T-helper 1 cell treated with Interleukin-12 subunit alpha and Interleukin-12 subunit beta and Interleukin-4 antibody, amounts not matched to agents 30 μg/mL and 1 μg/mL, for 36 hours (primary cell): ENCODE data around the gene TEX22.
A peak's percentile ranks its signal among the peaks of the same experiment; 100 is the strongest.

Experiments used
- H3K27ac Mint-ChIP-seq: one replicate; pipeline ENCODE4 v1.8.0; 2021; ENCODE audit warnings: mild to moderate bottlenecking, mixed read lengths
- H3K27me3 Mint-ChIP-seq: one replicate; pipeline ENCODE4 v1.8.0; 2021; ENCODE audit warnings: low read depth, mixed read lengths
- H3K36me3 Mint-ChIP-seq: one replicate; pipeline ENCODE4 v1.8.0; 2021; ENCODE audit warnings: low read depth, mixed read lengths
- H3K4me1 Mint-ChIP-seq: one replicate; pipeline ENCODE4 v1.8.0; 2021; ENCODE audit warnings: low read depth, mixed read lengths
- H3K4me3 Mint-ChIP-seq: one replicate; pipeline ENCODE4 v1.8.0; 2021; ENCODE audit warnings: mild to moderate bottlenecking, moderate library complexity, mixed read lengths
- H3K9me3 Mint-ChIP-seq: one replicate; pipeline ENCODE4 v1.8.0; 2021; ENCODE audit warnings: mixed read lengths

Gene TEX22

GRCh38 chr14:105413544-105413886 lies 15.2 kb downstream of the TEX22 start:
- H3K4me3 Mint-ChIP-seq, result no peak overlapping the region
- no peaks in the 10 kb centered on the region for H3K9me3 Mint-ChIP-seq
- H3K27me3 Mint-ChIP-seq, result peaks cover 26% of the 10 kb centered on the region
- peaks cover 7% of the 10 kb centered on the region for H3K4me1 Mint-ChIP-seq
- H3K27ac Mint-ChIP-seq, result no peak overlapping the region
- peaks cover 5% of the 10 kb centered on the region for H3K36me3 Mint-ChIP-seq

GRCh38 chr14:105414456-105415371 lies 16.4 kb downstream of the TEX22 start:
- H3K27me3 Mint-ChIP-seq, result peaks cover 25% of the 10 kb centered on the region
- no peaks in the 10 kb centered on the region for H3K9me3 Mint-ChIP-seq
- peak overlapping the region; percentile 59 for H3K27ac Mint-ChIP-seq
- peak overlapping the region; percentile 75 for H3K4me3 Mint-ChIP-seq
- peaks cover 10% of the 10 kb centered on the region for H3K4me1 Mint-ChIP-seq
- H3K36me3 Mint-ChIP-seq, result peaks cover 5% of the 10 kb centered on the region

GRCh38 chr14:105415481-105416428 lies 17.4 kb downstream of the TEX22 start:
- Mint-ChIP-seq H3K36me3 (no peaks in the 10 kb centered on the region), H3K4me1 (peaks cover 10% of the 10 kb centered on the region), H3K27ac (peak overlapping the region; percentile 59), H3K4me3 (peak overlapping the region; percentile 75), H3K27me3 (peaks cover 15% of the 10 kb centered on the region), H3K9me3 (no peaks in the 10 kb centered on the region)

GRCh38 chr14:105416671-105417070 lies 18.3 kb downstream of the TEX22 start:
- Mint-ChIP-seq H3K4me3 (no peak overlapping the region), H3K27ac (peak overlapping the region; percentile 49), H3K9me3 (no peaks in the 10 kb centered on the region), H3K27me3 (peaks cover 12% of the 10 kb centered on the region), H3K4me1 (peaks cover 13% of the 10 kb centered on the region), H3K36me3 (no peaks in the 10 kb centered on the region)

- H3K4me1 Mint-ChIP-seq, result peaks cover 13% of the 10 kb centered on the region
- H3K27me3 Mint-ChIP-seq, result peaks cover 11% of the 10 kb centered on the region
- no peaks in the 10 kb centered on the region for H3K9me3 Mint-ChIP-seq
- H3K4me3 Mint-ChIP-seq, result no peak overlapping the region
- H3K36me3 Mint-ChIP-seq, result no peaks in the 10 kb centered on the region
- no peak overlapping the region for H3K27ac Mint-ChIP-seq
Observed at GRCh38 chr14:105417690-105418121, 19.4 kb downstream of the TEX22 start.

GRCh38 chr14:105418269-105419194 lies 20.2 kb downstream of the TEX22 start:
- Mint-ChIP-seq H3K4me1 (peaks cover 11% of the 10 kb centered on the region), H3K27me3 (peaks cover 4% of the 10 kb centered on the region), H3K27ac (no peak overlapping the region), H3K9me3 (no peaks in the 10 kb centered on the region), H3K4me3 (peak overlapping the region; percentile 44), H3K36me3 (no peaks in the 10 kb centered on the region)

- H3K9me3 Mint-ChIP-seq, result no peaks in the 10 kb centered on the region
- H3K27me3 Mint-ChIP-seq, result no peaks in the 10 kb centered on the region
- peaks cover 11% of the 10 kb centered on the region for H3K4me1 Mint-ChIP-seq
- peak within 1 kb of the TSS; percentile 90 for H3K4me3 Mint-ChIP-seq
- H3K36me3 Mint-ChIP-seq, result peaks cover 1% of the 10 kb centered on the region
- peak within 1 kb of the TSS; percentile 83 for H3K27ac Mint-ChIP-seq
Observed at GRCh38 chr14:105419195-105420091, 21.1 kb downstream of the TEX22 start, which contains the start of gene MTA1. Gene MTA1 (plus strand): TSS chr14:105419827. CDS start chr14:105420036, 209 bp downstream.

GRCh38 chr14:105420101-105420973 lies 22.0 kb downstream of the TEX22 start:
- no peaks in the 10 kb centered on the region for H3K9me3 Mint-ChIP-seq
- peaks cover 1% of the 10 kb centered on the region for H3K36me3 Mint-ChIP-seq
- no peaks in the 10 kb centered on the region for H3K27me3 Mint-ChIP-seq
- H3K4me3 Mint-ChIP-seq, result peak overlapping the region; percentile 90
- peak overlapping the region; percentile 83 for H3K27ac Mint-ChIP-seq
- H3K4me1 Mint-ChIP-seq, result peaks cover 9% of the 10 kb centered on the region

GRCh38 chr14:105420974-105421674 lies 22.8 kb downstream of the TEX22 start:
- Mint-ChIP-seq H3K27me3 (no peaks in the 10 kb centered on the region), H3K4me1 (peaks cover 9% of the 10 kb centered on the region), H3K27ac (peak overlapping the region; percentile 83), H3K36me3 (peaks cover 3% of the 10 kb centered on the region), H3K9me3 (no peaks in the 10 kb centered on the region), H3K4me3 (peak overlapping the region; percentile 90)

GRCh38 chr14:105421723-105422615 lies 23.6 kb downstream of the TEX22 start:
- peaks cover 9% of the 10 kb centered on the region for H3K4me1 Mint-ChIP-seq
- no peaks in the 10 kb centered on the region for H3K27me3 Mint-ChIP-seq
- peak overlapping the region; percentile 65 for H3K27ac Mint-ChIP-seq
- peak overlapping the region; percentile 90 for H3K4me3 Mint-ChIP-seq
- peaks cover 3% of the 10 kb centered on the region for H3K36me3 Mint-ChIP-seq
- H3K9me3 Mint-ChIP-seq, result no peaks in the 10 kb centered on the region
